K562 (cell line): ENCODE data around the gene PPCDC. TPM values are rescaled to one million over a fixed set of nuclear protein-coding genes. Genes with fewer than 3 reads are reported as not detected.

Experiments
- ARID2 ChIP-seq: fragments of 450-650 bp; IDR thresholded peaks from 2 replicates; pipeline ENCODE4 v1.6.1; 2017; ENCODE audit warnings: antibody characterized with exemption, mild to moderate bottlenecking
- ASH1L ChIP-seq: fragments of 450-650 bp; IDR thresholded peaks from 2 replicates; pipeline ENCODE4 v1.6.1; 2018; ENCODE audit warnings: borderline replicate concordance, mild to moderate bottlenecking, low read depth; ENCODE audit not compliant: partially characterized antibody
- BHLHE40 ChIP-seq: IDR thresholded peaks from 2 replicates; pipeline ENCODE4 v1.6.1; 2011; ENCODE audit warnings: low read length, improper control_type of control experiment
- LARP7 ChIP-seq: fragments of 450-650 bp; IDR thresholded peaks from 2 replicates; pipeline ENCODE4 v1.6.1; 2016
- NCOA6 ChIP-seq: fragments of 450-650 bp; IDR thresholded peaks from 2 replicates; pipeline ENCODE4 v1.6.1; 2017; ENCODE audit warnings: mild to moderate bottlenecking
- NFIC ChIP-seq: fragments of 450-650 bp; IDR thresholded peaks from 2 replicates; pipeline ENCODE4 v1.6.1; 2017; ENCODE audit warnings: mild to moderate bottlenecking, inconsistent platforms
- PHB2 ChIP-seq: fragments of 450-650 bp; IDR thresholded peaks from 2 replicates; pipeline ENCODE4 v1.6.1; 2017; ENCODE audit warnings: low read depth
- PPARD ChIP-seq: fragments of 250-450 bp; sonication (Bioruptor Pico); IDR thresholded peaks from 2 replicates; pipeline ENCODE4 v1.8.0; 2022; ENCODE audit warnings: inconsistent platforms, mild to moderate bottlenecking, moderate library complexity
- RFX1 ChIP-seq: fragments of 450-650 bp; IDR thresholded peaks from 2 replicates; pipeline ENCODE4 v1.6.1; 2016; ENCODE audit warnings: mild to moderate bottlenecking, moderate library complexity
- SREBF1 ChIP-seq: fragments of 150-350 bp; IDR thresholded peaks from 2 replicates; pipeline ENCODE4 v1.6.1; 2014; ENCODE audit warnings: antibody characterized with exemption, low read depth, low read length, borderline replicate concordance
- SRSF9 ChIP-seq: fragments of 200-400 bp; formaldehyde crosslinking; IDR thresholded peaks from 2 replicates; pipeline ENCODE4 v1.6.1; 2017; ENCODE audit warnings: low read depth, low read length, borderline replicate concordance
- TCF3 ChIP-seq: sonication (generic); formaldehyde crosslinking; IDR thresholded peaks from 2 replicates; pipeline ENCODE4 v1.4.0; 2020; ENCODE audit warnings: mild to moderate bottlenecking, missing genetic modification reagents
- ZSCAN32 ChIP-seq: fragments of 450-650 bp; formaldehyde crosslinking; IDR thresholded peaks from 2 replicates; pipeline ENCODE4 v1.4.0; 2020; ENCODE audit warnings: mild to moderate bottlenecking, moderate library complexity
- polyA plus RNA-seq, 8 experiments: library from polyadenylated mRNA; depleted of rRNA in 4 of 8; stranded (reverse) in 5 of 8; unstranded in 3 of 8; fragments of >200 nt; fragmentation: Nextera tagmentation in 2 of 8; fragmentation: Illumina TruSeq in 1 of 8; extraction: Ambion mirVana in 2 of 8; extraction: Trizol in 1 of 8; gene quantifications; 2 replicates each; pipeline versions ENCODE4 v1.2.1 to v1.2.3, GENCODE V29; 2011 to 2014; ENCODE audit warnings: inconsistent platforms in 1 of 8, missing spikeins in 1 of 8
- total RNA-seq, 7 experiments: library from RNA; depleted of rRNA in 6 of 7; stranded (reverse); fragments of >200 nt in 6 of 7; fragmentation: Illumina TruSeq in 2 of 7; extraction: Trizol in 2 of 7; gene quantifications; 2 replicates each; pipeline versions ENCODE4 v1.2.1 to v1.2.3, GENCODE V29; 2011 to 2021; ENCODE audit warnings: low replicate concordance in 1 of 7
- TF ChIP-seq, protein P1 (sequence below): sonication (generic); formaldehyde crosslinking; IDR thresholded peaks from 2 replicates; pipeline ENCODE4 v1.8.0; 2023; ENCODE audit warnings: missing genetic modification reagents, mild to moderate bottlenecking, borderline replicate concordance
- TF ChIP-seq, protein P2 (sequence below): fragments of 250-450 bp; sonication (Bioruptor Pico); IDR thresholded peaks from 2 replicates; pipeline ENCODE4 v1.5.1; 2021; ENCODE audit warnings: mild to moderate bottlenecking
- TF ChIP-seq, protein P3 (sequence below): fragments of 150-350 bp; conservative IDR thresholded peaks from 2 replicates; pipeline ENCODE4 v1.6.1; 2014; ENCODE audit warnings: low read length

PPCDC gene
- total and polyA plus RNA-seq, 9 of the 15 experiments (the other 6 are each of a cell fraction or from before 2014, with no cell fraction given): 10.9 to 53.6 (median 16.7) TPM

DNA sequence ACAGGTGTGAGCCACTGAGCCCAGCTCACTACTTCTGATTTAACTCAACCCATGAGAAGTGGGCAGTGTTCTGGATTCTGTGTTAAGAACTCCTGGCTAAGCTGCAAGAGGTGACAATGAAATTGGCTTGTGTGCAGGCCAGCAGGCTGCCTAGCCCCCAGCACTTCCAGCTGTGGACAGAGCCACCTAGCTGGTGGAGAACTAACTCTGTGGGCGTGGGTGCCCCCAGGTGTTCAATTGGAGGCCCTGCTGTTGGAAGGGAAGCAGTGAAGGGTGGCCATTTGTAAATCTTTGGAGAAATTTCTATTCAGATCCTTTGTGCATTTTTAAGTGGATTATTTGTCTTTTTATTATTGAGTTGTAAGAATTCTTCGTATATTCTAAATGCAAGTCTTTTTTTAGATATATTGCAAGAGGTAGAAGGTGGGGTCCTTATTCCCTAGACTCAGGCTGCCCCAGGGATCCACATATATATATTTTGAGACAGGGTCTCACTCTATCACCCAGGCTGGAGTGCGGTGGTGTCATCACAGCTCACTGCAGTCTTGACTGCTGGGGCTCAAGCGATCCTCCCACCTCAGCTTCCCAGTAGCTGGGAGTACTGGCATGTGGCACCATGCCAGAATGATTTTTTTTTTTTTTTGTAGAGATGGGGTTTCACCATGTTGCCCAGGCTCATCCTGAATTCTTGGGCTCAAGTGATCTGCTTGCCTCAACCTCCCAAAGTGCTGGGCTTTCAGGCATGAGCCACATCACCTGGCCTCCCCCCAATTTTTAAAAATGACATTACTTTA is 35.2 kb upstream of the PPCDC start (continued):
- TF ChIP-seq, protein P1, sequence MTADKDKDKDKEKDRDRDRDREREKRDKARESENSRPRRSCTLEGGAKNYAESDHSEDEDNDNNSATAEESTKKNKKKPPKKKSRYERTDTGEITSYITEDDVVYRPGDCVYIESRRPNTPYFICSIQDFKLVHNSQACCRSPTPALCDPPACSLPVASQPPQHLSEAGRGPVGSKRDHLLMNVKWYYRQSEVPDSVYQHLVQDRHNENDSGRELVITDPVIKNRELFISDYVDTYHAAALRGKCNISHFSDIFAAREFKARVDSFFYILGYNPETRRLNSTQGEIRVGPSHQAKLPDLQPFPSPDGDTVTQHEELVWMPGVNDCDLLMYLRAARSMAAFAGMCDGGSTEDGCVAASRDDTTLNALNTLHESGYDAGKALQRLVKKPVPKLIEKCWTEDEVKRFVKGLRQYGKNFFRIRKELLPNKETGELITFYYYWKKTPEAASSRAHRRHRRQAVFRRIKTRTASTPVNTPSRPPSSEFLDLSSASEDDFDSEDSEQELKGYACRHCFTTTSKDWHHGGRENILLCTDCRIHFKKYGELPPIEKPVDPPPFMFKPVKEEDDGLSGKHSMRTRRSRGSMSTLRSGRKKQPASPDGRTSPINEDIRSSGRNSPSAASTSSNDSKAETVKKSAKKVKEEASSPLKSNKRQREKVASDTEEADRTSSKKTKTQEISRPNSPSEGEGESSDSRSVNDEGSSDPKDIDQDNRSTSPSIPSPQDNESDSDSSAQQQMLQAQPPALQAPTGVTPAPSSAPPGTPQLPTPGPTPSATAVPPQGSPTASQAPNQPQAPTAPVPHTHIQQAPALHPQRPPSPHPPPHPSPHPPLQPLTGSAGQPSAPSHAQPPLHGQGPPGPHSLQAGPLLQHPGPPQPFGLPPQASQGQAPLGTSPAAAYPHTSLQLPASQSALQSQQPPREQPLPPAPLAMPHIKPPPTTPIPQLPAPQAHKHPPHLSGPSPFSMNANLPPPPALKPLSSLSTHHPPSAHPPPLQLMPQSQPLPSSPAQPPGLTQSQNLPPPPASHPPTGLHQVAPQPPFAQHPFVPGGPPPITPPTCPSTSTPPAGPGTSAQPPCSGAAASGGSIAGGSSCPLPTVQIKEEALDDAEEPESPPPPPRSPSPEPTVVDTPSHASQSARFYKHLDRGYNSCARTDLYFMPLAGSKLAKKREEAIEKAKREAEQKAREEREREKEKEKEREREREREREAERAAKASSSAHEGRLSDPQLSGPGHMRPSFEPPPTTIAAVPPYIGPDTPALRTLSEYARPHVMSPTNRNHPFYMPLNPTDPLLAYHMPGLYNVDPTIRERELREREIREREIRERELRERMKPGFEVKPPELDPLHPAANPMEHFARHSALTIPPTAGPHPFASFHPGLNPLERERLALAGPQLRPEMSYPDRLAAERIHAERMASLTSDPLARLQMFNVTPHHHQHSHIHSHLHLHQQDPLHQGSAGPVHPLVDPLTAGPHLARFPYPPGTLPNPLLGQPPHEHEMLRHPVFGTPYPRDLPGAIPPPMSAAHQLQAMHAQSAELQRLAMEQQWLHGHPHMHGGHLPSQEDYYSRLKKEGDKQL (CRISPR knock-in tag): no peak
- peak; percentile 42; the same call in 1 of the 2 replicates for TF ChIP-seq BHLHE40
- no peak for TF ChIP-seq ZSCAN32 (CRISPR knock-in tag)
- TF ChIP-seq SRSF9: no peak
- no peak for TF ChIP-seq PHB2
- TF ChIP-seq NFIC: peak; percentile 79
- TF ChIP-seq TCF3 (CRISPR knock-in tag): 0 out of 2 replicates have a peak, but pooled peaks have one; percentile 32
- no peak for TF ChIP-seq SREBF1
- no peak for TF ChIP-seq ASH1L
- TF ChIP-seq LARP7: no peak
- peak; percentile 54; the same call in 1 of the 2 replicates for TF ChIP-seq ARID2
- TF ChIP-seq, protein P2, sequence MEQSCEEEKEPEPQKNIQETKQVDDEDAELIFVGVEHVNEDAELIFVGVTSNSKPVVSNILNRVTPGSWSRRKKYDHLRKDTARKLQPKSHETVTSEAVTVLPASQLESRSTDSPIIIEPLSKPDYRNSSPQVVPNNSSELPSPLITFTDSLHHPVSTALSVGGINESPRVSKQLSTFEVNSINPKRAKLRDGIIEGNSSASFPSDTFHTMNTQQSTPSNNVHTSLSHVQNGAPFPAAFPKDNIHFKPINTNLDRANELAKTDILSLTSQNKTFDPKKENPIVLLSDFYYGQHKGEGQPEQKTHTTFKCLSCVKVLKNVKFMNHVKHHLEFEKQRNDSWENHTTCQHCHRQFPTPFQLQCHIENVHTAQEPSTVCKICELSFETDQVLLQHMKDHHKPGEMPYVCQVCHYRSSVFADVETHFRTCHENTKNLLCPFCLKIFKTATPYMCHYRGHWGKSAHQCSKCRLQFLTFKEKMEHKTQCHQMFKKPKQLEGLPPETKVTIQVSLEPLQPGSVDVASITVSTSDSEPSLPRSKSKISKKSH (CRISPR knock-in tag): no peak
- no peak for TF ChIP-seq RFX1
- TF ChIP-seq, protein P3, sequence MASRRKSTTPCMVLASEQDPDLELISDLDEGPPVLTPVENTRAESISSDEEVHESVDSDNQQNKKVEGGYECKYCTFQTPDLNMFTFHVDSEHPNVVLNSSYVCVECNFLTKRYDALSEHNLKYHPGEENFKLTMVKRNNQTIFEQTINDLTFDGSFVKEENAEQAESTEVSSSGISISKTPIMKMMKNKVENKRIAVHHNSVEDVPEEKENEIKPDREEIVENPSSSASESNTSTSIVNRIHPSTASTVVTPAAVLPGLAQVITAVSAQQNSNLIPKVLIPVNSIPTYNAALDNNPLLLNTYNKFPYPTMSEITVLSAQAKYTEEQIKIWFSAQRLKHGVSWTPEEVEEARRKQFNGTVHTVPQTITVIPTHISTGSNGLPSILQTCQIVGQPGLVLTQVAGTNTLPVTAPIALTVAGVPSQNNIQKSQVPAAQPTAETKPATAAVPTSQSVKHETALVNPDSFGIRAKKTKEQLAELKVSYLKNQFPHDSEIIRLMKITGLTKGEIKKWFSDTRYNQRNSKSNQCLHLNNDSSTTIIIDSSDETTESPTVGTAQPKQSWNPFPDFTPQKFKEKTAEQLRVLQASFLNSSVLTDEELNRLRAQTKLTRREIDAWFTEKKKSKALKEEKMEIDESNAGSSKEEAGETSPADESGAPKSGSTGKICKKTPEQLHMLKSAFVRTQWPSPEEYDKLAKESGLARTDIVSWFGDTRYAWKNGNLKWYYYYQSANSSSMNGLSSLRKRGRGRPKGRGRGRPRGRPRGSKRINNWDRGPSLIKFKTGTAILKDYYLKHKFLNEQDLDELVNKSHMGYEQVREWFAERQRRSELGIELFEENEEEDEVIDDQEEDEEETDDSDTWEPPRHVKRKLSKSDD: no peak
- TF ChIP-seq NCOA6: 0 out of 2 replicates have a peak, but pooled peaks have one; percentile 9
- no peak for TF ChIP-seq PPARD
